ENCODE data around the gene SMIM36.
"Not testable (repeated sequence)": the region's sequence is repeated elsewhere in the genome, so short reads cannot be mapped to it uniquely, and the experiment has no call there.

Gene SMIM36

GRCh38 chr17:55458287-55458900 is 52.9 kb downstream of the SMIM36 start:
- in situ Hi-C loops (cut with HindIII; ENCODE audit: low sequenced_read_pairs), result no loop called here

GRCh38 chr17:55456307-55457240 is 54.7 kb downstream of the SMIM36 start:
- in situ Hi-C loops (cut with HindIII; ENCODE audit: low sequenced_read_pairs), result no loop called here

- in situ Hi-C loops (cut with HindIII; ENCODE audit: low sequenced_read_pairs), result no loop called here
Measured at GRCh38 chr17:55454906-55455474, 56.3 kb downstream of the SMIM36 start.

- in situ Hi-C loops (cut with HindIII; ENCODE audit: low sequenced_read_pairs), result no loop called here
Measured at GRCh38 chr17:55453839-55454557, 57.3 kb downstream of the SMIM36 start.

- in situ Hi-C loops (cut with HindIII; ENCODE audit: low sequenced_read_pairs), result no loop called here
Measured at GRCh38 chr17:55452139-55452790, 59.0 kb downstream of the SMIM36 start.

- in situ Hi-C loops (cut with HindIII; ENCODE audit: low sequenced_read_pairs), result no loop called here
Measured at GRCh38 chr17:55451758-55452138, 59.5 kb downstream of the SMIM36 start.

GRCh38 chr17:55451203-55451641 is 60.0 kb downstream of the SMIM36 start:
- in situ Hi-C loops (cut with HindIII; ENCODE audit: low sequenced_read_pairs), result no loop called here

- in situ Hi-C loops (cut with HindIII; ENCODE audit: low sequenced_read_pairs), result no loop called here
Measured at GRCh38 chr17:55450232-55450825, 60.9 kb downstream of the SMIM36 start.

GRCh38 chr17:55448681-55449080 is 62.6 kb downstream of the SMIM36 start:
- in situ Hi-C loops (cut with HindIII; ENCODE audit: low sequenced_read_pairs), result no loop called here

- in situ Hi-C loops (cut with HindIII; ENCODE audit: low sequenced_read_pairs), result no loop called here
Measured at GRCh38 chr17:55446581-55447205, 64.6 kb downstream of the SMIM36 start.

GRCh38 chr17:55446004-55446403 is 65.2 kb downstream of the SMIM36 start:
- in situ Hi-C loops (cut with HindIII; ENCODE audit: low sequenced_read_pairs), result not testable (repeated sequence)

GRCh38 chr17:55444471-55445441 is 66.5 kb downstream of the SMIM36 start:
- in situ Hi-C loops (cut with HindIII; ENCODE audit: low sequenced_read_pairs), result no loop called here

GRCh38 chr17:55443904-55444303 is 67.3 kb downstream of the SMIM36 start:
- in situ Hi-C loops (cut with HindIII; ENCODE audit: low sequenced_read_pairs), result no loop called here

- in situ Hi-C loops (cut with HindIII; ENCODE audit: low sequenced_read_pairs), result no loop called here
Measured at GRCh38 chr17:55442953-55443683, 68.1 kb downstream of the SMIM36 start.

- in situ Hi-C loops (cut with HindIII; ENCODE audit: low sequenced_read_pairs), result no loop called here
Measured at GRCh38 chr17:55442462-55442861, 68.8 kb downstream of the SMIM36 start.

- in situ Hi-C loops (cut with HindIII; ENCODE audit: low sequenced_read_pairs), result no loop called here
Measured at GRCh38 chr17:55441544-55441943, 69.7 kb downstream of the SMIM36 start.

GRCh38 chr17:55440391-55440790 is 70.9 kb downstream of the SMIM36 start:
- in situ Hi-C loops (cut with HindIII; ENCODE audit: low sequenced_read_pairs), result no loop called here

- in situ Hi-C loops (cut with HindIII; ENCODE audit: low sequenced_read_pairs), result no loop called here
Measured at GRCh38 chr17:55437159-55437605, 74.1 kb downstream of the SMIM36 start.

Measured in DLD1 (cell line).